ENCODE data around the gene ZBTB38.

The ZBTB38 gene

GRCh38 chr3:141368062-141368924, at the start of gene ZBTB38:
Gene ZBTB38, plus strand, starts transcription at chr3:141368504. Its CDS starts 73,885 bp downstream, at chr3:141442389.
- DNase-seq (ENCODE audit: low read depth in 2 of 2) = peak in 1 of 2 experiments; percentile 54

GRCh38 chr3:141320399-141321108, 47.8 kb upstream of the ZBTB38 start:
- DNase-seq (ENCODE audit: low read depth in 2 of 2) = no peak

- DNase-seq (ENCODE audit: low read depth in 2 of 2) = no peak
Measured at GRCh38 chr3:141321109-141321497, 47.2 kb upstream of the ZBTB38 start.

- no peak for DNase-seq (ENCODE audit: low read depth in 2 of 2)
Measured at GRCh38 chr3:141323936-141324704, 44.2 kb upstream of the ZBTB38 start.

- DNase-seq (ENCODE audit: low read depth in 2 of 2) = no peak
Measured at GRCh38 chr3:141326123-141326522, 42.2 kb upstream of the ZBTB38 start.

- no peak for DNase-seq (ENCODE audit: low read depth in 2 of 2)
Measured at GRCh38 chr3:141326626-141327025, 41.7 kb upstream of the ZBTB38 start.

- no peak for DNase-seq (ENCODE audit: low read depth in 2 of 2)
Measured at GRCh38 chr3:141328286-141329166, 39.8 kb upstream of the ZBTB38 start.

- no peak for DNase-seq (ENCODE audit: low read depth in 2 of 2)
Measured at GRCh38 chr3:141330235-141330634, 38.1 kb upstream of the ZBTB38 start.

GRCh38 chr3:141330718-141331376, 37.5 kb upstream of the ZBTB38 start:
- DNase-seq (ENCODE audit: low read depth in 2 of 2) = no peak

- peak; percentile 77 to 80 for DNase-seq (ENCODE audit: low read depth in 2 of 2)
Measured at GRCh38 chr3:141331377-141332318, 36.7 kb upstream of the ZBTB38 start.

- DNase-seq (ENCODE audit: low read depth in 2 of 2) = no peak
Measured at GRCh38 chr3:141332416-141332815, 35.9 kb upstream of the ZBTB38 start.

- DNase-seq (ENCODE audit: low read depth in 2 of 2) = peak; percentile 89
Measured at GRCh38 chr3:141333836-141334626, 34.3 kb upstream of the ZBTB38 start.

GRCh38 chr3:141334627-141335250, 33.6 kb upstream of the ZBTB38 start:
- DNase-seq (ENCODE audit: low read depth in 2 of 2) = no peak

- DNase-seq (ENCODE audit: low read depth in 2 of 2) = peak; percentile 71 to 72
Measured at GRCh38 chr3:141335531-141336061, 32.7 kb upstream of the ZBTB38 start.

- no peak for DNase-seq (ENCODE audit: low read depth in 2 of 2)
Measured at GRCh38 chr3:141336672-141337522, 31.4 kb upstream of the ZBTB38 start.

GRCh38 chr3:141337523-141337854, 30.8 kb upstream of the ZBTB38 start:
- no peak for DNase-seq (ENCODE audit: low read depth in 2 of 2)

- DNase-seq (ENCODE audit: low read depth in 2 of 2) = no peak
Measured at GRCh38 chr3:141337991-141338390, 30.3 kb upstream of the ZBTB38 start.

Measured in fibroblast of skin of left quadriceps (primary cell).